OCI-LY7 (cell line): ENCODE measurements around the gene FIGNL2. TPM values are rescaled to one million over a fixed set of nuclear protein-coding genes. Genes with fewer than 3 reads are reported as not detected.

ENCODE experiments used
- BruUV-seq: library from RNA; stranded (reverse); fragments of 400-500 nt; replicated peaks from 2 replicates; lab custom pipeline; 2021; lab: Mats Ljungman, UMichigan
- CTCF ChIA-PET: fragments of 300-600 bp; sonication (Branson Sonifier 250); formaldehyde crosslinking; loops from one replicate; lab custom pipeline; 2022; ENCODE audit warnings: antibody characterized with exemption; ENCODE audit not compliant: unreplicated experiment; lab: Charles Lee
- POLR2A ChIA-PET: fragments of 300-600 bp; sonication (Branson Sonifier 250); formaldehyde crosslinking; loops from one replicate; lab custom pipeline; 2022; ENCODE audit warnings: antibody characterized with exemption; lab: Charles Lee
- DNase-seq: peaks from one replicate; pipeline ENCODE4 v3.0.0-alpha.2; 2015; ENCODE audit warnings: low spot score
- H2AFZ ChIP-seq: fragments of 200-600 bp; sonication (generic), shearing (Covaris generic); 2 replicates; pipeline ENCODE4 v1.6.1; 2014; ENCODE audit warnings: mild to moderate bottlenecking, antibody characterized with exemption, low read length, moderate library complexity
- H3K27ac ChIP-seq: fragments of 200-600 bp; sonication (generic); 2 replicates; pipeline ENCODE4 v1.5.1; 2014; ENCODE audit warnings: mixed run types, low read depth, mild to moderate bottlenecking, moderate library complexity, low read length, inconsistent platforms; ENCODE audit not compliant: poor library complexity, severe bottlenecking
- H3K36me3 ChIP-seq: fragments of 200-600 bp; sonication (generic); 2 replicates; pipeline ENCODE4 v1.6.1; 2014; ENCODE audit warnings: mild to moderate bottlenecking, antibody characterized with exemption, low read length, moderate library complexity, mixed read lengths; ENCODE audit not compliant: insufficient read depth
- H3K4me1 ChIP-seq: fragments of 200-600 bp; sonication (generic); 2 replicates; pipeline ENCODE4 v1.5.1; 2014; ENCODE audit warnings: mild to moderate bottlenecking, low read length; ENCODE audit not compliant: insufficient read depth, poor library complexity, severe bottlenecking
- H3K4me2 ChIP-seq: fragments of 200-600 bp; sonication (generic); 2 replicates; pipeline ENCODE4 v1.6.1; 2014; ENCODE audit warnings: mild to moderate bottlenecking, low read length
- H3K4me3 ChIP-seq: fragments of 200-600 bp; sonication (generic); 2 replicates; pipeline ENCODE4 v1.5.1; 2014; ENCODE audit warnings: mild to moderate bottlenecking, low read depth, low read length; ENCODE audit not compliant: poor library complexity, severe bottlenecking
- H3K79me2 ChIP-seq: fragments of 200-600 bp; sonication (generic); 2 replicates; pipeline ENCODE4 v1.6.1; 2016; ENCODE audit warnings: low read depth, mild to moderate bottlenecking, low read length, moderate library complexity, mixed read lengths; ENCODE audit not compliant: insufficient read depth
- H3K9me2 ChIP-seq: fragments of 200-600 bp; sonication (generic); 2 replicates; pipeline ENCODE4 v1.6.1; 2016; ENCODE audit warnings: mild to moderate bottlenecking, low read length, mixed read lengths; ENCODE audit not compliant: insufficient read depth
- H3K9me3 ChIP-seq: fragments of 200-600 bp; sonication (generic); 2 replicates; pipeline ENCODE4 v1.6.1; 2014; ENCODE audit warnings: mild to moderate bottlenecking, mixed run types, low read length, mixed read lengths
- H4K20me1 ChIP-seq: fragments of 200-600 bp; sonication (generic); 2 replicates; pipeline ENCODE4 v1.6.1; 2014; ENCODE audit warnings: mild to moderate bottlenecking, antibody characterized with exemption, low read length, moderate library complexity, mixed read lengths; ENCODE audit not compliant: insufficient read depth
- EZH2phosphoT487 ChIP-seq: fragments of 200-600 bp; sonication (generic); IDR thresholded peaks from 2 replicates; pipeline ENCODE4 v1.6.1; 2018; ENCODE audit warnings: low read depth, borderline replicate concordance, mild to moderate bottlenecking, mixed run types, antibody characterized with exemption, low read length, moderate library complexity, mixed read lengths
- intact Hi-C: fragments of 100-400 bp; cut with micrococcal nuclease; formaldehyde crosslinking; loops from one replicate; pipeline ENCODE4 v1.10.0; 2022; ENCODE audit not compliant: unreplicated experiment
- total RNA-seq, 2 experiments: library from RNA; depleted of rRNA in 1 of 2; stranded (reverse); fragments of >200 nt in 1 of 2; shearing (Covaris generic) in 1 of 2; gene quantifications; 2 replicates each; pipeline ENCODE4 v1.2.3, GENCODE V29; 2014 to 2022
- TF ChIP-seq, protein P1 (sequence below): fragments of 200-600 bp; sonication (generic); conservative IDR thresholded peaks from 2 replicates; pipeline ENCODE4 v1.5.1; 2014; ENCODE audit warnings: mild to moderate bottlenecking, antibody characterized with exemption, low read length, moderate library complexity, mixed read lengths

Gene FIGNL2
- total RNA-seq, 2 experiments from 2014 or later: not detected

GRCh38 chr12:51836827-51837173 lies 11.7 kb downstream of the FIGNL2 start:
- ChIA-PET CTCF (no interaction called here), POLR2A (no interaction called here)
- H3K36me3 ChIP-seq: no peaks in the 10 kb centered on the region
- no peak overlapping the region for H3K4me2 ChIP-seq
- no peaks in the 10 kb centered on the region for H3K9me3 ChIP-seq
- H3K4me1 ChIP-seq: peaks cover 13% of the 10 kb centered on the region
- H3K9me2 ChIP-seq: no peaks in the 10 kb centered on the region
- BruUV-seq: no TSS peak
- no peaks in the 10 kb centered on the region for H4K20me1 ChIP-seq
- TF ChIP-seq EZH2phosphoT487: no peak
- TF ChIP-seq, protein P1, sequence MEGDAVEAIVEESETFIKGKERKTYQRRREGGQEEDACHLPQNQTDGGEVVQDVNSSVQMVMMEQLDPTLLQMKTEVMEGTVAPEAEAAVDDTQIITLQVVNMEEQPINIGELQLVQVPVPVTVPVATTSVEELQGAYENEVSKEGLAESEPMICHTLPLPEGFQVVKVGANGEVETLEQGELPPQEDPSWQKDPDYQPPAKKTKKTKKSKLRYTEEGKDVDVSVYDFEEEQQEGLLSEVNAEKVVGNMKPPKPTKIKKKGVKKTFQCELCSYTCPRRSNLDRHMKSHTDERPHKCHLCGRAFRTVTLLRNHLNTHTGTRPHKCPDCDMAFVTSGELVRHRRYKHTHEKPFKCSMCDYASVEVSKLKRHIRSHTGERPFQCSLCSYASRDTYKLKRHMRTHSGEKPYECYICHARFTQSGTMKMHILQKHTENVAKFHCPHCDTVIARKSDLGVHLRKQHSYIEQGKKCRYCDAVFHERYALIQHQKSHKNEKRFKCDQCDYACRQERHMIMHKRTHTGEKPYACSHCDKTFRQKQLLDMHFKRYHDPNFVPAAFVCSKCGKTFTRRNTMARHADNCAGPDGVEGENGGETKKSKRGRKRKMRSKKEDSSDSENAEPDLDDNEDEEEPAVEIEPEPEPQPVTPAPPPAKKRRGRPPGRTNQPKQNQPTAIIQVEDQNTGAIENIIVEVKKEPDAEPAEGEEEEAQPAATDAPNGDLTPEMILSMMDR: no peak
- no peak overlapping the region for H3K4me3 ChIP-seq
- H3K79me2 ChIP-seq: no peaks in the 10 kb centered on the region
- H3K27ac ChIP-seq: no peak overlapping the region
- no peak for DNase-seq
- intact Hi-C loops: no loop called here
- H2AFZ ChIP-seq: no peak overlapping the region

GRCh38 chr12:51836041-51836826 lies 12.3 kb downstream of the FIGNL2 start:
- BruUV-seq: no TSS peak
- CTCF ChIA-PET: no interaction called here
- POLR2A ChIA-PET: no interaction called here

GRCh38 chr12:51834411-51834810 lies 14.1 kb downstream of the FIGNL2 start:
- TF ChIP-seq, protein P1: no peak
- TF ChIP-seq EZH2phosphoT487: no peak
- no peak for DNase-seq
- intact Hi-C loops: no loop called here
- H2AFZ ChIP-seq: no peak overlapping the region
- no peaks in the 10 kb centered on the region for H4K20me1 ChIP-seq
- no peaks in the 10 kb centered on the region for H3K9me2 ChIP-seq
- no peaks in the 10 kb centered on the region for H3K9me3 ChIP-seq
- H3K36me3 ChIP-seq: no peaks in the 10 kb centered on the region
- ChIA-PET CTCF (no interaction called here), POLR2A (no interaction called here)
- H3K4me3 ChIP-seq: no peak overlapping the region
- no peak overlapping the region for H3K4me2 ChIP-seq
- no peaks in the 10 kb centered on the region for H3K79me2 ChIP-seq
- no peak overlapping the region for H3K27ac ChIP-seq
- peaks cover 13% of the 10 kb centered on the region for H3K4me1 ChIP-seq
- BruUV-seq: no TSS peak

More at GRCh38 chr12:51836041-51836826, 12.3 kb downstream of the FIGNL2 start:
- intact Hi-C loops: no loop called here
- no peak overlapping the region for H2AFZ ChIP-seq
- H3K36me3 ChIP-seq: no peaks in the 10 kb centered on the region
- no peak for DNase-seq
- no peaks in the 10 kb centered on the region for H3K9me2 ChIP-seq
- H3K4me3 ChIP-seq: no peak overlapping the region
- no peaks in the 10 kb centered on the region for H3K79me2 ChIP-seq
- no peak overlapping the region for H3K4me2 ChIP-seq
- H3K27ac ChIP-seq: no peak overlapping the region
- TF ChIP-seq, protein P1: no peak
- no peak for TF ChIP-seq EZH2phosphoT487
- H4K20me1 ChIP-seq: no peaks in the 10 kb centered on the region
- H3K9me3 ChIP-seq: no peaks in the 10 kb centered on the region
- H3K4me1 ChIP-seq: peaks cover 13% of the 10 kb centered on the region
